Cardiac muscle cell (in vitro differentiated cells and primary cell): ENCODE data around the gene BBS9. TPM values are rescaled to one million over a fixed set of nuclear protein-coding genes. Genes with fewer than 3 reads are reported as not detected.

ENCODE experiments used
- DNase-seq, 2 donors: peaks; one replicate each; pipeline versions ENCODE4 v3.0.0 to v3.0.0-alpha.2; 2010 to 2017; ENCODE audit warnings: low read depth in 1 of 2, low spot score in 1 of 2
- H3K27ac ChIP-seq: fragments of 200-600 bp; sonication (generic); 2 replicates; pipeline ENCODE4 v1.5.1; 2016
- H3K27me3 ChIP-seq: fragments of 200-600 bp; sonication (generic); 2 replicates; pipeline ENCODE4 v1.6.0; 2016; ENCODE audit warnings: control low read depth
- H3K36me3 ChIP-seq: fragments of 200-600 bp; sonication (generic); 2 replicates; pipeline ENCODE4 v1.5.1; 2016; ENCODE audit warnings: control low read depth
- H3K4me1 ChIP-seq: fragments of 200-600 bp; sonication (generic); 2 replicates; pipeline ENCODE4 v1.8.1; 2017; ENCODE audit warnings: low read depth, mild to moderate bottlenecking, mixed run types
- H3K4me3 ChIP-seq: fragments of 200-600 bp; sonication (generic); 2 replicates; pipeline ENCODE4 v1.5.1; 2016; ENCODE audit warnings: mild to moderate bottlenecking
- H3K9me3 ChIP-seq: fragments of 200-600 bp; sonication (generic); 2 replicates; pipeline ENCODE4 v1.5.1; 2017; ENCODE audit warnings: low read depth, mild to moderate bottlenecking, control low read depth
- polyA plus RNA-seq: library from polyadenylated mRNA; unstranded; fragments of >200 nt; fragmentation: Nextera tagmentation; extraction: Ambion mirVana; gene quantifications from 2 replicates; pipeline ENCODE4 v1.2.1, GENCODE V29; 2016
- total RNA-seq: library from RNA; depleted of rRNA; stranded (reverse); fragments of >200 nt; gene quantifications from 2 replicates; pipeline ENCODE4 v1.2.3, GENCODE V29; 2016
- TF ChIP-seq, protein P1 (sequence below): IDR thresholded peaks from 2 replicates; pipeline ENCODE4 v1.5.1; 2012; ENCODE audit warnings: low read depth, mild to moderate bottlenecking, low read length

The BBS9 gene
- total and polyA plus RNA-seq, 2 experiments from 2014 or later: 9.8 to 13.2 TPM

DNA sequence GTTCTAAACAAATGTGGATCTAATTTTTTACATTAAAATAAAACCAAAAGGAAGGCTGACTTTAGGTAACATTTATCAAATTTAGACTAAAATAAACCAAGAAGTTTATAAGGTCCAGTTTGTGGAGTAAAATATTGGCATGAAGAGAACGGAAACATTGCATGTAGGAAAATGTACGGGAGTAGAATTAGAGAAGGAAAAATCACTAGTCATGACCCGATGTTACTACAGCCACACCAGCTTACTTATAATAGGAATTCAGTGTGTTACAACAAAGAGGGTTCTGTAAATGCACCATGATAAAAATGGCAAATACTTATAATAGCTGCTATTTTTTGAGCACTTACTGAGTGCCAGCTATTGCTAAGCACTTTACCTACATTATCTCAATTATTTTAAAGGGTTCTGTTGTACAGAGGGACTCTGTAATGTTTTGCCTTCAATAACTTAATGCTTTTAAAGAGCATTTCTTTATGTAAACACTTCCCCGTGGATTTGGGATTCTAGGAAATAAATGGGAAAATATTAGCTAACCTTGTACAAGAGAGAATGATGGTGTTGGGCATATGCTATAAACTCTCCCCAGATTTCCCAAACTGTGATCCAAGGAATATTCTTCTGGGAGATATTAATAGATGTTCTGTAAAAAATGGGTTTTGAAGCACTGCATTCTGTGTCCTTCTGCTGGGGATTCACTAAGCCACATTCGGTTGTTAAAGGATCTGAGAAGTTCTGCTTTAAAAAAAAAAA is 296.7 kb downstream of the BBS9 start:
- DNase-seq: no peak
- Histone ChIP-seq H3K27ac (peak overlapping the region; percentile 71), H3K4me3 (no peak overlapping the region), H3K4me1 (peaks cover 26% of the 10 kb centered on the region), H3K27me3 (no peaks in the 10 kb centered on the region), H3K36me3 (no peaks in the 10 kb centered on the region), H3K9me3 (no peaks in the 10 kb centered on the region)
- TF ChIP-seq, protein P1, sequence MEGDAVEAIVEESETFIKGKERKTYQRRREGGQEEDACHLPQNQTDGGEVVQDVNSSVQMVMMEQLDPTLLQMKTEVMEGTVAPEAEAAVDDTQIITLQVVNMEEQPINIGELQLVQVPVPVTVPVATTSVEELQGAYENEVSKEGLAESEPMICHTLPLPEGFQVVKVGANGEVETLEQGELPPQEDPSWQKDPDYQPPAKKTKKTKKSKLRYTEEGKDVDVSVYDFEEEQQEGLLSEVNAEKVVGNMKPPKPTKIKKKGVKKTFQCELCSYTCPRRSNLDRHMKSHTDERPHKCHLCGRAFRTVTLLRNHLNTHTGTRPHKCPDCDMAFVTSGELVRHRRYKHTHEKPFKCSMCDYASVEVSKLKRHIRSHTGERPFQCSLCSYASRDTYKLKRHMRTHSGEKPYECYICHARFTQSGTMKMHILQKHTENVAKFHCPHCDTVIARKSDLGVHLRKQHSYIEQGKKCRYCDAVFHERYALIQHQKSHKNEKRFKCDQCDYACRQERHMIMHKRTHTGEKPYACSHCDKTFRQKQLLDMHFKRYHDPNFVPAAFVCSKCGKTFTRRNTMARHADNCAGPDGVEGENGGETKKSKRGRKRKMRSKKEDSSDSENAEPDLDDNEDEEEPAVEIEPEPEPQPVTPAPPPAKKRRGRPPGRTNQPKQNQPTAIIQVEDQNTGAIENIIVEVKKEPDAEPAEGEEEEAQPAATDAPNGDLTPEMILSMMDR: no peak

DNA sequence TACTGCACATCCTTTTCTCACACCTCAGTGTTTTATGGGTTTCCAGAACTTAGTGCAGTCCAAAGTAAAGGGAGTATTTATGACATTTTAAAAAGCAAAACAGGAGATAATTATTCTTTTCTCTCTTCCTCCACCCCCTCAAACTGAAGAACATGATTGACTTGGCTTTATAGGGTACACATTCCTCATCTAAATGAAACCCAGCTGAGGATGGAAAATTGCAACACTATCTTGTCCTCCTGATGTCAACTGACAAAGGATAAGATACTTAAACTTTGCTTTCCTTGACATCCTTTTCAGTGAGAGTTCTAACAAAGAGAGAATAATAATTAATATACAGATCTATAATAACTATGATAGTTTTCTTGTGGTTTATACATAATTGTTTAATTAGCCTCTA is 299.1 kb downstream of the BBS9 start:
- no peaks in the 10 kb centered on the region for H3K9me3 ChIP-seq
- TF ChIP-seq, protein P1: no peak
- H3K4me1 ChIP-seq: peaks cover 26% of the 10 kb centered on the region
- H3K27ac ChIP-seq: no peak overlapping the region
- H3K27me3 ChIP-seq: no peaks in the 10 kb centered on the region
- no peak overlapping the region for H3K4me3 ChIP-seq
- DNase-seq: no peak
- no peaks in the 10 kb centered on the region for H3K36me3 ChIP-seq

DNA sequence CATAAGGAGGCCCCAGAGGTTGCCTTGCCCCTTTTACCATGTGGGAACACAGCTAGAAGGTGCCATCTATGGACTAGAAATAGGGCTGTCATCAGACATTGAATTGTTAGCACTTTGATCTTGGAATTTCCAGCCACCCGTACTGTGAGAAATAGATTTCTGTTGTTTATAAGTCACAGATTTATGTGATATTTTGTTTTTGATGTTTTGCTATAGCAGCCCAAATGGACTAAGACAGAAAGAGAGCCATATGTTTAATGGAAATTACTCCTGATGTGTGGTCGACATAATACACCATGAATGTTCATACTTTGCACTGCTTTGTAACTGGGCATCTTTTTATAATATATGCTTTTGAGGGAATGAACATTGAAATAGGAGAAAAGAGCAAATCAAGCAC is 302.2 kb downstream of the BBS9 start:
- peaks cover 11% of the 10 kb centered on the region for H3K4me1 ChIP-seq
- no peak for DNase-seq
- H3K27me3 ChIP-seq: no peaks in the 10 kb centered on the region
- H3K27ac ChIP-seq: no peak overlapping the region
- no peak overlapping the region for H3K4me3 ChIP-seq
- no peaks in the 10 kb centered on the region for H3K9me3 ChIP-seq
- TF ChIP-seq, protein P1: no peak
- H3K36me3 ChIP-seq: no peaks in the 10 kb centered on the region

DNA sequence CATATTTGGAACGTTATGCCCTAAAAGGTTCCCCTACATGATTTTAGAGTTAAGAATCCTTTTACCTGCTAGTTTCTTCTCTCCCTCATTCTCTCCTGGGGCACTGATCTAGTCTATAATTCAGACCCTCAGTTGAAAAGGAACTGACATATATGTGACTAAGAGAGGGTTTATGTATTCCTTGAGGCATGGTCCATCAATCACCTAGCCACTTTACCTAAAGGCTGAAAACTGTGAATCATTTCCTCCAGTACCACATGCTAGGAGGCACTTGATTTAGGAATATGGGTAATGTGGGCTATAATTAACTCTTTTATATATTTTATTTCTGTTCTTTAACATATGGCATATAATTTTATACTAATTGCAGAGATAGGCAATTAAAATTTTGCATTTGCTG is 303.5 kb downstream of the BBS9 start:
- Histone ChIP-seq H3K4me1 (peaks cover 11% of the 10 kb centered on the region), H3K9me3 (no peaks in the 10 kb centered on the region), H3K4me3 (no peak overlapping the region), H3K27ac (no peak overlapping the region), H3K36me3 (no peaks in the 10 kb centered on the region), H3K27me3 (no peaks in the 10 kb centered on the region)
- TF ChIP-seq, protein P1: no peak
- no peak for DNase-seq

DNA sequence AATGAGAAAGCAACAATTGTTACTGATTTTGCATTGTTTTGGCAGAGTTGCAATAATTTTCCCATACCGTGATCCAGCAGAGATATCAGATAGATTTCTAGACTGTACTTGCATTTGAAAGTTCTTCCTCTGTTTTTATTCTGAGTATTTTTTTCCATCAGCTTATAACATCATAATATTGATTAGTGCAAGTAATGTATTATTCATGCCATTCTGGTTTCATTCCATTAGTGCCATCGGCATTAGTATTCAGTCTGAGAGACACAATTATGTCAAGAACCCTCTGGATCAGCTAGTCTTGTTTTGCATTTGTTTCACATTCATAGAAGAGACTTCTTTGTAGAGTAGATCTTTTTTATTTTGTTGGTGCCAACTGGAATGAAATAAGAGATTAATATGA is 304.0 kb downstream of the BBS9 start:
- TF ChIP-seq, protein P1: no peak
- Histone ChIP-seq H3K4me3 (no peak overlapping the region), H3K36me3 (no peaks in the 10 kb centered on the region), H3K9me3 (no peaks in the 10 kb centered on the region), H3K27me3 (no peaks in the 10 kb centered on the region), H3K4me1 (peaks cover 11% of the 10 kb centered on the region), H3K27ac (no peak overlapping the region)
- no peak for DNase-seq
